ENCODE data around the gene PGAP3.

PGAP3 gene

GRCh38 chr17:39632153-39632941 lies 55.5 kb downstream of the PGAP3 start (continued):
- TF ChIP-seq ZNF18 (tag by site-specific recombination; IDR thresholded peaks at IDR 0.05) (no peak), ZNF449 (tag by site-specific recombination; IDR thresholded peaks at IDR 0.05) (no peak), ZNF416 (tag by site-specific recombination; IDR thresholded peaks at IDR 0.05) (no peak), ZNF184 (tag by site-specific recombination; IDR thresholded peaks at IDR 0.05) (no peak), RBAK (tag by site-specific recombination; IDR thresholded peaks at IDR 0.05) (no peak), ZNF518A (tag by site-specific recombination; conservative IDR thresholded peaks at IDR 0.05; ENCODE audit: low read depth) (no peak), PRDM10 (tag by site-specific recombination; IDR thresholded peaks at IDR 0.05) (peak; percentile 99), ZNF629 (tag by site-specific recombination; IDR thresholded peaks at IDR 0.05) (no peak), ZNF621 (tag by site-specific recombination; IDR thresholded peaks at IDR 0.05) (no peak), TRIM28 (IDR thresholded peaks at IDR 0.05; ENCODE audit: borderline replicate concordance, low read length) (no peak), REPIN1 (tag by site-specific recombination; IDR thresholded peaks at IDR 0.05; ENCODE audit: low read depth) (no peak), ZNF398 (tag by site-specific recombination; IDR thresholded peaks at IDR 0.05) (peak; percentile 73), PRDM6 (tag by site-specific recombination; IDR thresholded peaks at IDR 0.05) (no peak), ZNF639 (tag by site-specific recombination; IDR thresholded peaks at IDR 0.05) (no peak), ZNF2 (tag by site-specific recombination; IDR thresholded peaks at IDR 0.05) (no peak), ZIC2 (tag by site-specific recombination; IDR thresholded peaks at IDR 0.05) (peak; percentile 50), ZNF513 (tag by site-specific recombination; IDR thresholded peaks at IDR 0.05) (no peak), ZNF658 (tag by site-specific recombination; IDR thresholded peaks at IDR 0.05) (no peak)

Measured in HEK293 (cell line).